HepG2 (cell line): ENCODE results near the gene TMEM156. TPM values are rescaled to one million over a fixed set of nuclear protein-coding genes. Genes with fewer than 3 reads are reported as not detected.
"Not testable (repeated sequence)": the region's sequence is repeated elsewhere in the genome, so short reads cannot be mapped to it uniquely, and the experiment has no call there.

Experiments
- ATAC-seq: fragments of 200-7000 bp; cut with Tn5 transposase; 3 replicates; pipeline ENCODE4 v1.9.1; 2020; ENCODE audit warnings: mild to moderate bottlenecking, moderate library complexity
- BruUV-seq: library from RNA; stranded (reverse); fragments of 400-500 nt; replicated peaks from 2 replicates; lab custom pipeline; 2021; lab: Mats Ljungman, UMichigan
- CTCF ChIA-PET: fragments of 300-600 bp; formaldehyde crosslinking; extraction: SDS; loops from one replicate; lab custom pipeline; 2021; ENCODE audit warnings: low total read pairs, inconsistent platforms, low intra/inter-chr PET ratio; lab: Yijun Ruan, JAX
- POLR2A ChIA-PET: fragments of 350-600 bp; sonication (Branson Sonifier 250); formaldehyde crosslinking; loops from one replicate; lab custom pipeline; 2020; ENCODE audit warnings: antibody characterized with exemption, inconsistent platforms; lab: Yijun Ruan, JAX
- DNase-seq: peaks from one replicate; pipeline ENCODE4 v3.0.0-alpha.2; 2015; ENCODE audit warnings: low spot score
- FAIRE-seq: peaks from 3 replicates; lab custom pipeline; 2011; peaks lifted over from hg19 to GRCh38; lab: Jason Lieb, UNC
- H2AFZ ChIP-seq: one replicate; pipeline ENCODE4 v1.6.1; 2011; ENCODE audit warnings: low read length, inconsistent platforms
- H3K27ac ChIP-seq: fragments of 300-600 bp; 3 replicates; pipeline ENCODE4 v1.8.0; 2011; ENCODE audit warnings: mixed run types, mild to moderate bottlenecking, mixed read lengths, low read length, inconsistent platforms; ENCODE audit not compliant: insufficient read depth; ENCODE audit errors: extremely low read length
- H3K27me3 ChIP-seq, 2 experiments: fragments of 200-600 bp in 1 of 2; 2 replicates in 1 of 2; 3 replicates in 1 of 2; pipeline versions ENCODE4 v1.6.0 to v1.8.0; 2011; ENCODE audit warnings: low read length in 2 of 2, mild to moderate bottlenecking in 2 of 2, moderate library complexity in 2 of 2, inconsistent platforms in 1 of 2; ENCODE audit not compliant: insufficient read depth in 2 of 2, control insufficient read depth in 1 of 2
- H3K36me3 ChIP-seq, 2 experiments: fragments of 200-600 bp in 1 of 2; replicated peaks in 1 of 2; 2 replicates in 1 of 2; 3 replicates in 1 of 2; pipeline versions ENCODE4 v1.5.1 to v1.8.0; 2011; ENCODE audit warnings: low read length in 2 of 2, inconsistent platforms in 1 of 2; ENCODE audit not compliant: insufficient read depth in 2 of 2, control insufficient read depth in 1 of 2
- H3K4me1 ChIP-seq: 2 replicates; pipeline ENCODE4 v1.5.1; 2012; ENCODE audit warnings: low read length, inconsistent platforms; ENCODE audit not compliant: insufficient read depth
- H3K4me2 ChIP-seq: 2 replicates; pipeline ENCODE4 v1.6.0; 2011; ENCODE audit warnings: low read depth, low read length, inconsistent platforms
- H3K4me3 ChIP-seq, 3 experiments: fragments of 200-600 bp in 1 of 3; sonication (generic), shearing (Covaris generic) in 1 of 3; replicated peaks in 1 of 3; 2 replicates each; pipeline ENCODE4 v1.5.1; 2011 to 2016; ENCODE audit warnings: low read length in 3 of 3, inconsistent platforms in 2 of 3, low read depth in 2 of 3, mild to moderate bottlenecking in 2 of 3, control low read depth in 1 of 3, mixed read lengths in 1 of 3; ENCODE audit not compliant: insufficient read depth in 1 of 3
- H3K79me2 ChIP-seq: one replicate; pipeline ENCODE4 v1.6.1; 2011; ENCODE audit warnings: low read length, inconsistent platforms; ENCODE audit not compliant: insufficient read depth
- H3K9ac ChIP-seq: 2 replicates; pipeline ENCODE4 v1.6.0; 2011; ENCODE audit warnings: mild to moderate bottlenecking, low read depth, low read length, inconsistent platforms; ENCODE audit not compliant: insufficient read depth
- H3K9me3 ChIP-seq: 2 replicates; pipeline ENCODE4 v1.5.1; 2012; ENCODE audit warnings: mild to moderate bottlenecking, low read length
- H4K20me1 ChIP-seq: 2 replicates; pipeline ENCODE4 v1.6.0; 2011; ENCODE audit warnings: inconsistent platforms, mild to moderate bottlenecking, low read length, moderate library complexity; ENCODE audit not compliant: insufficient read depth
- ASH2L ChIP-seq: fragments of 300-600, 200-600 bp; sonication (generic); IDR thresholded peaks from 2 replicates; pipeline ENCODE4 v1.7.0; 2017; ENCODE audit warnings: low read depth, mild to moderate bottlenecking, moderate library complexity, mixed read lengths, low read length; ENCODE audit not compliant: insufficient read length
- BHLHE40 ChIP-seq: IDR thresholded peaks from 2 replicates; pipeline ENCODE4 v1.6.1; 2011; ENCODE audit warnings: low read length, improper control_type of control experiment
- NFATC3 ChIP-seq: sonication (generic); formaldehyde crosslinking; IDR thresholded peaks from 2 replicates; pipeline ENCODE4 v1.5.1; 2020; ENCODE audit warnings: mild to moderate bottlenecking, missing genetic modification reagents
- TCF12 ChIP-seq, 2 experiments: fragments of 450-650 bp in 1 of 2; sonication (generic) in 1 of 2; formaldehyde crosslinking in 1 of 2; IDR thresholded peaks; 2 replicates each; pipeline versions ENCODE4 v1.6.1 to v1.8.0; 2017 to 2022; ENCODE audit warnings: antibody characterized with exemption in 1 of 2, mild to moderate bottlenecking in 1 of 2, missing genetic modification reagents in 1 of 2, moderate library complexity in 1 of 2
- ZNF224 ChIP-seq: sonication (generic); formaldehyde crosslinking; IDR thresholded peaks from 2 replicates; pipeline ENCODE4 v1.5.0; 2020; ENCODE audit warnings: mild to moderate bottlenecking, missing genetic modification reagents
- ZNF263 ChIP-seq: sonication (generic); formaldehyde crosslinking; IDR thresholded peaks from 2 replicates; pipeline ENCODE4 v1.4.0; 2020; ENCODE audit warnings: missing genetic modification reagents
- ZNF326 ChIP-seq: sonication (generic); formaldehyde crosslinking; IDR thresholded peaks from 2 replicates; pipeline ENCODE4 v1.4.0; 2020; ENCODE audit warnings: missing genetic modification reagents, borderline replicate concordance
- ZNF430 ChIP-seq: sonication (generic); formaldehyde crosslinking; IDR thresholded peaks from 2 replicates; pipeline ENCODE4 v1.9.0; 2021; ENCODE audit warnings: mild to moderate bottlenecking, missing genetic modification reagents
- ZNF460 ChIP-seq: sonication (generic); formaldehyde crosslinking; IDR thresholded peaks from 2 replicates; pipeline ENCODE4 v1.5.1; 2020; ENCODE audit warnings: missing genetic modification reagents, mild to moderate bottlenecking, borderline replicate concordance
- ZNF556 ChIP-seq: sonication (generic); formaldehyde crosslinking; IDR thresholded peaks from 2 replicates; pipeline ENCODE4 v1.4.0; 2020; ENCODE audit warnings: mild to moderate bottlenecking, missing genetic modification reagents, borderline replicate concordance
- ZSCAN29 ChIP-seq: sonication (generic); formaldehyde crosslinking; conservative IDR thresholded peaks from 2 replicates; pipeline ENCODE4 v1.4.0; 2020; ENCODE audit warnings: mild to moderate bottlenecking, missing genetic modification reagents
- WGBS: methylation state at CpG from one replicate; pipeline ENCODE4 v1.1.6; 2017; ENCODE audit warnings: low lambda C conversion rate; 5-methylcytosine and 5-hydroxymethylcytosine counted together
- in situ Hi-C: cut with HindIII; loops from 2 replicates; pipeline ENCODE4 v1.10.0; 2017; ENCODE audit warnings: low pct_unique_long_range_greater_than_20kb; ENCODE audit not compliant: extremely low pct_ligation_motif_present
- intact Hi-C: fragments of 100-400 bp; cut with micrococcal nuclease; formaldehyde crosslinking; loops from one replicate; pipeline ENCODE4 v1.10.0; 2022; ENCODE audit not compliant: unreplicated experiment
- polyA plus RNA-seq, 8 experiments: library from polyadenylated mRNA; depleted of rRNA in 3 of 8; stranded (reverse) in 7 of 8; unstranded in 1 of 8; fragments of >200 nt; fragmentation: Illumina TruSeq in 4 of 8; extraction: Trizol in 4 of 8; gene quantifications; 2 replicates each; pipeline versions ENCODE4 v1.2.1 to v1.2.3, GENCODE V29; 2011 to 2016; ENCODE audit warnings: low read depth in 4 of 8, missing spikeins in 1 of 8, mixed read lengths in 1 of 8; ENCODE audit not compliant: insufficient read depth in 1 of 8
- total RNA-seq, 5 experiments: library from RNA; depleted of rRNA; stranded (reverse); fragments of >200 nt; fragmentation: Illumina TruSeq; extraction: Trizol; gene quantifications; 2 replicates each; pipeline ENCODE4 v1.2.3, GENCODE V29; 2016; ENCODE audit warnings: low read depth in 1 of 5
- TF ChIP-seq, protein P1 (sequence below): IDR thresholded peaks from 2 replicates; pipeline ENCODE4 v1.6.1; 2012; ENCODE audit warnings: inconsistent platforms
- TF ChIP-seq, protein P2 (sequence below): sonication (generic); formaldehyde crosslinking; IDR thresholded peaks from 2 replicates; pipeline ENCODE4 v1.4.0; 2020; ENCODE audit warnings: missing genetic modification reagents, borderline replicate concordance

TMEM156 gene
- total and polyA plus RNA-seq, 2 of the 13 experiments (the other 11 are each of a cell fraction or from before 2014, with no cell fraction given): 1.6 TPM; not detected in 1

DNA sequence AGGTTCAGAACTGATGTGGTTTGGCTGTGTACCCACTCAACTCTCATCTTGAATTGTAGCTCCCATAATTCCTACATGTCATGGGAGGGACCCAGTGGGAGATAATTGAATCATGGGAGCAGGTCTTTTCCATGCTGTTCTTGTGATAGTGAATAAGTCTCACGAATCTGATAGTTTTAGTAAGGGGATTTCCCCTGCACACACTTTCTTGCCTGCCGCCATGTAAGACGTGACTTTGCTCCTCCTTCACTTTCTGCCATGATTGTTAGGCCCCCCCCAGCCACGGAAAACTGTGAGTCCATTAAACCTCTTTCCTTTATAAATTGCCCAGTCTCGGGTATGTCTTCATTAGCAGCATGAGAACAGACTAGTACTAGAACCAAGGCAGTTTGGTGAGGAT, 73.0 kb downstream of the TMEM156 start:
- H3K9me3 ChIP-seq, H3K27ac ChIP-seq: not testable (repeated sequence)

GRCh38 chr4:38958453-38959190, 73.6 kb downstream of the TMEM156 start:
- CTCF ChIA-PET: no interaction called here
- WGBS: 72% methylated on average over 4 of the region's 4 CpGs
- no peak for FAIRE-seq
- Histone ChIP-seq H3K27me3 (no peaks in the 10 kb centered on the region), H3K9me3 (no peaks in the 10 kb centered on the region), H3K4me3 (no peak overlapping the region), H3K4me2 (no peak overlapping the region), H3K9ac (no peak overlapping the region), H3K27ac (no peak overlapping the region), H3K4me1 (no peaks in the 10 kb centered on the region; the same call in 1 of the 2 replicates), H4K20me1 (no peaks in the 10 kb centered on the region), H3K79me2 (no peaks in the 10 kb centered on the region), H3K36me3 (no peaks in the 10 kb centered on the region), H2AFZ (no peak overlapping the region)
- POLR2A ChIA-PET: no interaction called here
- in situ Hi-C loops: no loop called here
- no TSS peak for BruUV-seq
- no peak for DNase-seq
- intact Hi-C loops: no loop called here
- no peak for ATAC-seq
- TF ChIP-seq ZNF556 (CRISPR knock-in tag): no peak
- TF ChIP-seq ZNF326: no peak
- TF ChIP-seq ZNF263 (CRISPR knock-in tag): no peak
- no peak for TF ChIP-seq BHLHE40
- TF ChIP-seq ZSCAN29: no peak
- no peak for TF ChIP-seq ZNF460 (CRISPR knock-in tag)
- TF ChIP-seq TCF12 (IDR thresholded peaks at IDR 0.05): no peak
- TF ChIP-seq TCF12 (CRISPR knock-in tag; IDR thresholded peaks at IDR 0.05): no peak
- TF ChIP-seq, protein P1, sequence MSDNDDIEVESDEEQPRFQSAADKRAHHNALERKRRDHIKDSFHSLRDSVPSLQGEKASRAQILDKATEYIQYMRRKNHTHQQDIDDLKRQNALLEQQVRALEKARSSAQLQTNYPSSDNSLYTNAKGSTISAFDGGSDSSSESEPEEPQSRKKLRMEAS: no peak
- TF ChIP-seq ASH2L: no peak
- TF ChIP-seq, protein P2, sequence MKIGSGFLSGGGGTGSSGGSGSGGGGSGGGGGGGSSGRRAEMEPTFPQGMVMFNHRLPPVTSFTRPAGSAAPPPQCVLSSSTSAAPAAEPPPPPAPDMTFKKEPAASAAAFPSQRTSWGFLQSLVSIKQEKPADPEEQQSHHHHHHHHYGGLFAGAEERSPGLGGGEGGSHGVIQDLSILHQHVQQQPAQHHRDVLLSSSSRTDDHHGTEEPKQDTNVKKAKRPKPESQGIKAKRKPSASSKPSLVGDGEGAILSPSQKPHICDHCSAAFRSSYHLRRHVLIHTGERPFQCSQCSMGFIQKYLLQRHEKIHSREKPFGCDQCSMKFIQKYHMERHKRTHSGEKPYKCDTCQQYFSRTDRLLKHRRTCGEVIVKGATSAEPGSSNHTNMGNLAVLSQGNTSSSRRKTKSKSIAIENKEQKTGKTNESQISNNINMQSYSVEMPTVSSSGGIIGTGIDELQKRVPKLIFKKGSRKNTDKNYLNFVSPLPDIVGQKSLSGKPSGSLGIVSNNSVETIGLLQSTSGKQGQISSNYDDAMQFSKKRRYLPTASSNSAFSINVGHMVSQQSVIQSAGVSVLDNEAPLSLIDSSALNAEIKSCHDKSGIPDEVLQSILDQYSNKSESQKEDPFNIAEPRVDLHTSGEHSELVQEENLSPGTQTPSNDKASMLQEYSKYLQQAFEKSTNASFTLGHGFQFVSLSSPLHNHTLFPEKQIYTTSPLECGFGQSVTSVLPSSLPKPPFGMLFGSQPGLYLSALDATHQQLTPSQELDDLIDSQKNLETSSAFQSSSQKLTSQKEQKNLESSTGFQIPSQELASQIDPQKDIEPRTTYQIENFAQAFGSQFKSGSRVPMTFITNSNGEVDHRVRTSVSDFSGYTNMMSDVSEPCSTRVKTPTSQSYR (CRISPR knock-in tag): no peak
- TF ChIP-seq NFATC3 (CRISPR knock-in tag): no peak
- no peak for TF ChIP-seq ZNF224

More for the DNA sequence above, 73.0 kb downstream of the TMEM156 start:
- intact Hi-C loops, DNase-seq, H2AFZ ChIP-seq, POLR2A ChIA-PET, in situ Hi-C loops, H3K9ac ChIP-seq, H3K27me3 ChIP-seq, H3K4me1 ChIP-seq, H3K36me3 ChIP-seq, H3K79me2 ChIP-seq, FAIRE-seq, H3K4me2 ChIP-seq, ATAC-seq: not testable (repeated sequence)
- peak; percentile 65; the same call in 1 of the 2 replicates for TF ChIP-seq ZNF430 (CRISPR knock-in tag)
- TF ChIP-seq, all 625 proteins: peak for 1; not testable (repeated sequence) for 624
- 38% methylated on average over 5 of the region's 5 CpGs for WGBS
- BruUV-seq, H3K4me3 ChIP-seq, H4K20me1 ChIP-seq, CTCF ChIA-PET: not testable (repeated sequence)
